Stimulated activated CD8-positive, alpha-beta memory T cell treated with anti-CD3 and anti-CD28 coated beads, Interleukin-7, amount 100 ng/mL, for 24 hours (primary cell): Measurements from ENCODE around the gene MCM5.
"Not testable (repeated sequence)": the region's sequence is repeated elsewhere in the genome, so short reads cannot be mapped to it uniquely, and the experiment has no call there.

Source experiments
- DNase-seq: peaks from one replicate; pipeline ENCODE4 v3.0.0-alpha.2; 2020; ENCODE audit warnings: low read depth

Gene MCM5

DNA sequence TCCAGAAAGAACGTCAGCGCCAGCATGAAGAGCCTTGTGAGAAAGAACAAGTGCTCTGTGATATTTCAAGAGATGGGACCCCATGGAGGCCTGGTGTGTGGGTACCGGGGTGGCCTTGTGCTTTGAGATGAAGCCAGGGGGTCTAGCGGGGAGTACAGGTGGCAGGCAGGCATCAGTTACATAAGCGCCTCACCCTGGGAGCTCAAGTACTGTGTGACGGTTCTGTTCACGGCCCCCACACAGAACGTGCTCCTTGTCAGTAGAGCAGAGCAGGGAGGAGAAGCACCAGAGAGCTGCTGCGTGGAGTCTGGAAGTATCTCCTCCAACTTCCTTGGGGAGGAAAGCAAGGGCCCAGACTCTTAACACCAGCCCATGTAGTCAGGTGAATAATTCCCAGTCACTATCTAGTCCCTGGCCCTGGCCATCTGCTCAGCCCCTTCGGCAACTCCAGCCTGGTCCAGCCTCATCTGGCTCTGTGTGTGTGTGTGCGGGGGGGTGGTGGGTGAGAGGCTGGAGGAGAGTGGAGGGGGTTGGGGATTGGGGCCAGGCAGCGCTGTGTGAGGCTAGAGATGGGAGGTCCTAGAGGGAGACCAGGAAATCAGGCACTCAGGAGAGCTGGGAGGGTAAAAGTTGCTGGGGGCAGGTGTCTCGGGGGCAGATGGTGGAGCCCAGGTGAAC is 32.4 kb downstream of the MCM5 start:
- no peak for DNase-seq

DNA sequence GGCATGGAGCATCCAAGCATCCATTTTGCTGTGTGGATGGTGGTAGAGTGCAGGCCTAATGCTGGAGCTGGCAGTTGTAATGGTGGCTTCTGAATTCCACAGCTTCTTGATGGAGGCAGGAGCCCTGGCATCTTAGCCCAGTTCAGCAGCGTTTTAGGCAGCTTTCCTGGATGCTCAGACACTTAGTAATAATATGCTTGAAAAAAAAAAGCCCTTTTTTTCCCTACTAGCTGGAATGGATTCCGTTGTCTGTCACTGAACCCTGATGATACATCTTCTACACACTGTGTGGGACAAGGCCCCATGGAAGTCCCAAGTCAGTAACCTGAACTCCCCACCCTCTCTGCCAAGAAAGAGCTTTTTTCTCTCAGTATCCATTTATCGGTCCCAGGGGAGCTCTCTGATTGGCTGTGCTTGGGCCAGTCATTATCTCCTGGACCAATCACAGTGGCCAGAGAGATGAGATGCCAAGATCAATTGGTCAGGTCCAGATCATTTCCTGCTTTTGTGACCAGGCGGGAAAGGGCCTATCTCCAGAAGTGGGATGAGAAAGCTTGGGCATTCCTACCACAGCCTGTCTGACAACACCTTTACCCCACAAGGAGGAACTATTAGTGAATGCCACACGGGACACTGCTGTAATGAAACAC is 34.2 kb downstream of the MCM5 start:
- no peak for DNase-seq

DNA sequence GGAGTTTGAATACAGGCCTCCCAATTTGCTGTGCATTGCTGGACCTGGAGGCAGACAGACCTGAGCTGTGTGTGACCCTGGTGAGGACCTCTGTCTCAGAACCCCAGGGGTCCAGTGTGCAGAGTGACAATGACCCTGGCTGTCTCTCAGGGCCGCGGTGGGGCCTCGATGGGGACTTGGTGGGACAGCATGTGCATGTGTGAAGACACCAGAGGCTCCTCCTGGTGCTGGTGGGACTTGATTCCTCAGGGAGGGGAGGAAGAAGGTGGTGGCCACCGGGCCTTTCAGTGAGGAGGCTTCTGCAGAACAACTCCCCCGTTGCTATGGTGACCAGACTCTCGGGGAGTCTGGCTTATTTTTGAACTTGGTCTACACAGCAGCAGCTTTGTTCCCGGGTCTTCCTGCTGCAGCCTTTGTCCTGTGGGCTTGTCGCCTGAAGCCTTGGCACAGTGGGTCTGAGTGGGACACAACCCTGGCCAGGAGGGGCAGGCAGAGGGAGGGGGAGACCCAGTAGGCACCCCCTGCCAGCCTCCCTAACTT is 35.3 kb downstream of the MCM5 start:
- no peak for DNase-seq

DNA sequence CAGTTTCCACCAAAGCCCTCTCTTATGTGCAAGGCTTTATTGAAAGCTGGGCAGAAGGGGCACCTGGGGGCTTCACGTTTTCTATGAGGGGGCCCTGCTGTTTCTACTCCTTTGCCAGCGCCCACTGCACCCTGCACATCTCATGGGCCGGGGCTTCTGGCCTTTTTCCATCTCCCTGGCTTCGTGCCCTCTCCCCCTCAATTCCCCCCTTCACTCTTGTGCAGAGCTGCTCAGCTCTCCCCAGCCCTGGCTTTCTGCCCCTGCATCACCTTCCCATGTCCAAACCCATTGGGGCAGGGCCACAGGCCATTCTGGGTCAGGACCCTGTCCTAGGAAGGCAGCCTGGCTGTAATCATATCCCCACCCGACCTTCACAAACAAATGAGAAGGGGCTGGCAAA is 36.5 kb downstream of the MCM5 start:
- DNase-seq, result no peak

DNA sequence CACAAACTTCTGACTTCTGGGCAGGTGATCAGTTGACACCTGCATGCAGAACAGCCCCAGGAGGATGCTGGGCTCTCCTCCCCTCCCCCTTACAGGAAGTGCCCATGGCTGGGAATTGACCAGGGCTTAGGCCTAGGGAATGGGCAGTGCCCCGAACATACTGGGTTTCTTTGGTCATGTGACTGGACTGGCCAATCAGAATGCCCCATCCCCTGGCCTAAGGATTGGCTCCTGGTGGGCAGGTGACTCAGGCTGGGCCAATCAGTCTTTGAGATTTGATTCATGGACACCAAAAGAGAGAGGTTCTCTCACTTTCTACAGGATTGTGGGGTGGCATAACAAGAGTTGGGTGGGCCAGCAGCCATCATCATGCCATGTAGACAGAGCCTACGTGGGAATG is 37.1 kb downstream of the MCM5 start:
- DNase-seq, result no peak

DNA sequence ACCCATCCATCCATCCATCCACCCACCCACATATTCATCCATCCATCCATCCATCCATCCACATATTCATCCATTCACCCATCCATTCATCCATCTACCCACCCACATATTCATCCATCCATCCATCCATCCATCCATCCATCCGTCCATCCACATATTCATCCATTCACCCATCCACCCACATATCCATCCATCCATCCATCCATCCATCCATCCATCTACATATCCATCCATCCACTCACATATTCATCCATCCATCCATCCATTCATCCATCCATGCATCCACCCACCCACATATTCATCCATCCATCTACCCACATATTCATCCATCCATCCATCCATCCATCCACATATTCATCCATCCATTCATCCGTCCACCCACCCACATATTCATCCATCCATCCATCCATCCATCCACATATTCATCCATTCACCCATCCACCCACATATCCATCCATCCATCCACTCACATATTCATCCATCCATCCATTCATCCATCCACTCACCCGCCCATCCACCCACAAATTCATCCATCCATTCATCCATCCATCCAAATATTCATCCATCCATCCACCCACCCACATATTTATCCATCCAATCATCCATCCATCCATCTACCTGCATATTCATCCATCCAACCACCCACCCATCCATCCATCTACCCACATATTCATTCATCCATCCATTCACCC is 38.9 kb downstream of the MCM5 start:
- DNase-seq, result not testable (repeated sequence)

DNA sequence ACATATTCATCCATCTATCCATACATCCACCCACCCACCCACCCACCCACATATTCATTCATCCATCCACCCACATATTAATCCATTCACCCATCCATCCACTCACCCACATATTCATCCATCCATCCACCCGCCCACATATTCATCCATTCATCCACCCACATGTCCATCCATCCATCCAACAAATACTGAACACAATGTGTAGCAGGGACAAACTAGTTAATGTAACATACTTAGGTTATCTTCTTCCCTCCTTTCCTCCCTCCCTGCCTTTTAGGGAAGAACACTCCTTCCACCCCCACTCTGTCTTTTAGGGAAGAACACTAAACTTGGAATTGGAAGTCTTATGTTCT is 39.4 kb downstream of the MCM5 start:
- DNase-seq, result no peak

DNA sequence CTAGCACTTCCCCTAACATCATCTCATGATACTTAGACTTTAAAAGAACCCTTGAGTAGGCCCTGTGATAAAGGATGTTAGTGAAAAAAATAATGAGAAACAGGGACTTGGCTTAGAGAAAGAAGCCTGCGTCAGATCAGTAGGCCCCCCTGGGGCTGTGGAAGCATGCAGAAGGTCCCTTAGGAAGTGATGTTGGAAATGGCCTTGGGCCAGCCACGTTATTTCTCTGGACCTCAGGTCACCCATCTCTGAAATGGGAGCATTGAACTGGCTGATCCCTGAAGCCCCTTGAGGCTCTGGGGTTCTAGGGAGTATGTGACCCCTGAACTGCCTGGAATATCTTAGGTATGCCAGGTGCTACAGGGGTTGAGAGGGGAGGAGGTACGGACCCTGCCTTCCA is 40.2 kb downstream of the MCM5 start:
- DNase-seq, result no peak

DNA sequence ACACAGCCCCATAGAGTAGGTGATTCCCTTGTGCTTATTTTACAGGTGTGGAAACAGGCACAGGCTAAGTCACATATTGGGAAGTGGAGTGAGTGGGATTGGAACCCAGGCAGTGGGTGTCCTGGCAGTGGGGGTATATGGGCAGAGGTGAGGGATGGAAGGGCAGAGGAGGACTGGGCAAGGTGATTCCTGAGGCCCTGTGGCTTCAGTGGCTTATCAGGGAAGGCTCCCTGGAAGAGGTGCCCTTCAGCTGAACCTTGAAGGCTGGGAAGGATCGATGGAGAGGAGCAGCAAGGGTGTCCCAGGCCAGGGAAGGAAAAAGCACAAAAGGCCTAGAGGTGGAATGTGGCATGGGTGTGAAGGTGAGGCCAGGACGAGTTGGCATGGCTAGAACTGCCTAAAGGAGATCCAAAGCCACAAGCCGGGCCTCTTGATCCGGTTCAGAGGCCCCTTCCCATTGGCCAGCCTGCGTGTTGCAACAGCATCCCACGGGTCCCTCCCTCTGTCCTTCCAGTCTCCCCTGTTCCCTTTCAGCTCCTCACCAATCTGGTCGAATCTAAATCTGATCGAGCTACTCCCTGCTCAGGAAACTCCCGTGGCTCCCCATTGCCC is 41.7 kb downstream of the MCM5 start:
- no peak for DNase-seq

DNA sequence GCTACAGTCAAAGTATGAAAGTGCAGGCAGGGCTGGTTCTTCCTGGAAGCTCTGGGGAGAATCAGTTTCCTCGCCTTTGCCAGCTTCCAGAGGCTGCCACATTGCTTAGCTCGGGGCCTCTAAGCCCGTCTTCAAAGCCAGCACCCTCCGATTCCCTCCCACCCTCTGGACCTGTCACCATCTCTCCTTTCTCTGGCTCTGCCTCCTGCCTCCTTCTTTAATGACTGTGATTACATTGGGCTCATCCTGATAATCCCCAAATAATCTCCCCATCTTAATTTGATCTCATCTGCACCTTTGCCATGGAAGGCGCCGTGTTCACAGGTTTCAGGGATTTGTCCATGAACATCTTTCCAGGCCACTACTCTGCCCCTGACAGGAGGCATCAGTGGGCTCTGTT is 42.5 kb downstream of the MCM5 start:
- no peak for DNase-seq

DNA sequence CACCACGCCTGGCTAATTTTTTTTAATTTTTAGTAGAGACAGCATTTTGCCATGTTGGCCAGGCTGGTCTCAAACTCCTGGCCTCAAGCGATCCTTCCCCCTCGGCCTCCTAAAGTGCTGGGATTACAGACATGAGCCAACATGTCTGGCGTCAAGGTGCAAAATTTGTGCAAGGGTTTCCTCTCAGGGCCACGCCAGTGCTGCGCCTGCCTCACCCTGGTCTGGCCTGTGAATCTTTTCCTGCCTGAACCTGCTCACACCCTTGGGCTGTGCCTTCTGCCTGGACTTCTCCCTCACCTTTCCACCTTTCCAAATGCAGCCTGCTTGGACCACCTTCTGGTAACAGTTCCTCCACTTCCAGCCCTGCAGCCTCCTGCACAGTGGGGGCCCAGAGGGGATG is 43.4 kb downstream of the MCM5 start:
- DNase-seq, result no peak

DNA sequence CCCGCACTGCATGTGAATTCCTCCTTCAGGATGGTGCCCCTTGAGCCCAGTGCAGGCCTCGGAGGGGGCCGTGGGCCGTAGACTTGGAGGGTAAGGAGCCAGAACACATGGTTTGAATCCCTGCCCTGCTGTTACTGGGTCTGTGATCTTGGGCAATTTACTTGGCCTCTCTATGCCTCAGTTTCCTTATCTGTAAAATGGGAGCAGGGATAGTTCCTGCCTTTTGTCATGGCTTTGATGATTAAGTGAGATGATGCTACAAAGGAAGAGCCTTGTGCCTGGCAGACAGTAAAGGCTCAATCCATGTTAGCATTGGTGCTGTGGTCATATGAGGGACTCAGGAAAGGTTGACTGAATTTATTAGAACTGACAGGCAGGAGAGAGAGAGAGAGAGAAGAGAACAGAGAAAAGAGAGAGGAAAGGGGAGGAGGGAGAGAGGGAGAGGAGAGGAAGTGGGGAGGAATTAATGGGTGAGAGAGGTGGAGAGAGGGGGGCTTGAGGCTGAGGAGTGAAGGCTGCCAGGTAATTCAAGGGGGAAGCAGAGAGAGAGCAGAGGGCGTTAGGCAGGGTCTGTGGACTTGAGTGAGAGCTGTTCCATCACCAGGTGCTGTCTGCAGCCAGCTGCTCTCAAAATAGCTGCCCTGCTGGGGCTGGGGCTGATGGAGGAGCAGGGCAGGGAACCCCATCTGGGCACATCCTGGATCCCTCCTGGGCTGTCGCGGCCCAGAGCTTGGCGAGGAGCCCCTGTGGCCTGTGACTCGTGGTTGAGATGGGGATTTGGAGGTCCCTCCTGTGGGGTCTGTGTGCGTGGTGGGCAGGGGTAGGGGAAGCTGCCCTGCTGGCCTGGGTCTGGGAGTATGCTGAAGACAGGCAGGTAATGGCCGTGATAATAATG is 44.1 kb downstream of the MCM5 start:
- no peak for DNase-seq

DNA sequence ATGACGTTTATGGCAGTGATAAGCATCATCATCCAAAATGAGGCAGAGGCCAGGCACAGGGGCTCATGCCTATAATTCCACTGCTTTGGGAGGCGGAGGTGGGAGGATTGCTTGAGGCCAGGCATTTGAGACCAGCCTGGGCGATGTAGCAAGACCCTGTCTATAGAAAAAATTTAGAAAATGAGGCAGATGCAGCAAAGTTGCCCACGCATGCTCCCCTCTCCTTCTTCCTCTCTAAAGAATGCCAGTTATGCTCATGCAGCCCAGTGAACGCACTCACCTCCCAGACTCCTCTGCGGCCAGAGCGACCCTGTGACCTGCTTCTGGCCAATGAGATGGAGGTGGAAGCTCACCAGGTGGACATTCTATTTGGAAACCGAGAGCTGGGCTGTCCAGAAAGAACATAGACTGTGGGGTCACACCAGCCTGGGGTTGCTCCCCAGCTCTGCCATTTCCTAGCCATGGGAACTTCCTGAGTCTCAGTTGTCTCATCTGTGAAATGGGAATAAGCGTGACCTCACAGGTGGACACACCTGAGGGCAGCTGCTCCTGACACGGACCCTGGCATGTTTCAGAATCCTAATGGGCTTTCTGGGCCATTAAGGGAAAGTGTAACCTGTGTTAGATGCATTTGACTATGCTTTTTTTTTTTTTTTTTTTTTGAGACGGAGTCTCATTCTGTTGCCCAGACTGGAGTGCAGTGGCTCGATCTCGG is 44.9 kb downstream of the MCM5 start:
- DNase-seq, result no peak

DNA sequence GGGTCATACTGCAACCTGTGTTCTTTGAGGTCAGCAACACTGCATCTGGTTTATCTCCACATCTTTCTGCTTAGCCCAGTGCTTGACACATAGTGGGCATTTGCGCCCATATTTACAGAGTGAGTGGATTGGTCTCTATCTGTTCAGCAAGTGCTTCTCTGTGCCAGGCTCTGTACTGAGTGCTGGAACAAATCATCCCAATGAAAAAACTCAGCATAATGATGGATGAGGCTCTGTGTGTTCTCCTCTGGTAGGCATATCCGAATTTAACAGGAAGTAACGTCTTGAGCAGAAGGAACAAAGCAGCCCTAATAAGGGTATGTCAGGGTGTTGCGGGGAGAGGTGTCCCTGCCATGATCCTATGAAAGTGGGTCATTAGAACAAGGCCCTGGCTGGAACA is 46.0 kb downstream of the MCM5 start:
- DNase-seq, result no peak

DNA sequence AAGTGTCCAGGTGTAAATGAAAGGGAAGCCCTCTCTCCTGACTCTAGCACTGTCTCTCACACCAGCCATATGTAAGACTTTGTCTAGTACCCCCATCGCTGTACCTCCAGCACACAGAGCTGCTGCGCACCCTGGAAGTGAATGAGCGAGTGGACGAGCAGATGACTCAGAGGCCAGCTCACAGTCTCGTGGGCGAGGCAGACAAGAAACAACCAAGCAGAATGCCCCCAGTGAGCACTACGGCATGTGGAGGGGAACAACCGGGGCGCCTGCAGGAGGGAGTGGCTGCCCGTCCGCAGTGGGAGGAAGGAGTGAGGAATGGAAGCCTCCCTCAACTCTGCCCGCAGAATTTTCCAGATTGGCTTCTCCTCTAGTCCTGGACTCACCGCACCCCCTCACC is 46.4 kb downstream of the MCM5 start:
- no peak for DNase-seq

DNA sequence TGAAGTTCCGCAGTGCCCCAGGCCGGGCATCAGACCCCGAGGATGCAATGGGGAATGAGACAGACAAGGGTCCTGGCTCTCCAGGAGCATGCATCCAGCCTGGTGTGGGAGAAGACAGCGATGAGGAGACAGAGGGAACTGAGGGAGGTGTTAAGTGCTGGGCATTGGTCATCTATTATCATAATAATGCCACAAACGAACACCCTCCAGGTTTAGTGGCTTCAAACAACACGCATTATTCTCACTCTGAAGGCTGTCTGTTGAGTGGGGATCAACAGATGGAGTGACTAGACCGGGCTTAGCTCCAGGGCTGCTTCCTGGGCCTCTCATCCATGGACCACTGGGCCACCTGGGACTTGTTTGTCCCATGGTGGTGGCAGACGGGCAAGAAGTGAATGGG is 48.6 kb downstream of the MCM5 start:
- DNase-seq, result no peak

DNA sequence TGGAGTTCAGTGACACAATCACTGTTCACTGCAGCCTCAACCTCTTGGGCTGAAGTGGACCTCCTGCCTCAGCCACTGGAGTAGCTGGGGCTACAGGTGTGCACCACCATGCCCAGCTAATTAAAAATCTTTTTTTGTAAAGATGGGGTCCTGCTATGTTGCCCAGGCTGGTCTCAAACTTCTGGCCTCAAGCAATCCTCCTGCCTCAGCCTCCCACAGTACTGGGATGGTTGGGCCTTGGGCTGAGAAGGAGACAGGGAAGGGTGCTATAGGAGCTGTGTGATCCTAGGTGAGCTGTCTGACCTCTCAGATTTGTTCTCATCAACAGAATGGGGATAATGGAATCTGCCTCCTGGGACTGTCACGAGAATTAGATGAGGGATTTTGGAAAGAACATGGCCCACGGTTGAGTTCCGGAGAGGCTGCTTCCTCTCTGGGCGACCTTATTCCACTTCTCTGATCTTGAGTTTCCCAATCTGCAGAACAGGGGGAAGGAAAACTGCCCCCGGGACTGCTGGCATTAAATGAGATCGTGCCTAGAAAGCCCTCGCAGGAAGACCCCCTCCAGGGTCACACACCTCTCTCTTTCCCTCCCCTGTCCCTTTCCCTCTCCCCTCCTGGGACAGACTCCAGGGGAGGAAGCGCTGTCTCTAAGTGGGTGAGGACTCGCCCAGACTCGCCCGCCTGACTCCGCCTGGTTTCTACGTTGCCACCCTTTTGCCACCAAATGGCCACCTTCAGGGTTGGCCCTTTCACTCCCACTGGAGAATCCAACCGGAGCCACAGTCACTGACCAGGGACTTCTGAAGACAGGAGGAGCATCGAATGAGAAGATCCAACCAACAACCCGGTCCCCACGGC is 50.1 kb downstream of the MCM5 start:
- no peak for DNase-seq

DNA sequence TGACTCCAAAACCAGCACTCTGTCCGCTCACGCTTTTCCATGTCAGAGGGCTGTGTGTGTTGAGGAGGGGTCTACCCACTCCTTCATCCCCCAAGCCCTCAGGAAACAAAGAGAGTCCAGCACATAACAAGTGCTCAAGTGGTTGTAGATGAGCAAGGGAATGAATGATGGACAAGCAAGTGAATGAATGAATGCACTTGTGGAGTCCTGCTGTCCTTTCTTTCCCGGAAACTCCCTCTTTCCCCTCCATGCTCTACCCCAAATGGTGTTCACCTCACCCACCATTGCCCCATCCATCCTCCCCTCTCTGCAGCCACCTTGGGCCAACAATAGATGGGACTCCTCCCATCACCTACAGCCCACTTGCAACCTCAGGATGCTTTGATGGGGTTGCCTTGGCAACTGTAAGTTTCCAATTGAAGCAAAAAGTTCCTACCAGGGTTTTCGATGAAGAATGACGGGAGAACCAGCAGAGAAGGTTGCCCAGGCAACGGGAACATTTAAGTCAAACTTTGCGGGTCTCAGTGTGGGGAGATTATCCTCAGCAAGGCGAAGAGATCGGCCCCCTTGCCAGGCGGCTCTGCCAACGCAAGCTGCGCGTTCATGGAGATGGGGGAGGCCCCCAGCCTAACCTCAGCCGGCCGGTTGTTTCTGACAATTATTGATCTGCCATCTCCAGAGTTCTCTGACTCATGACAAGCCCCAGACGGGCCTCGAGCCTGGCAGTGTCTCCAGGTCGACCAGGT is 51.1 kb downstream of the MCM5 start:
- DNase-seq, result no peak

DNA sequence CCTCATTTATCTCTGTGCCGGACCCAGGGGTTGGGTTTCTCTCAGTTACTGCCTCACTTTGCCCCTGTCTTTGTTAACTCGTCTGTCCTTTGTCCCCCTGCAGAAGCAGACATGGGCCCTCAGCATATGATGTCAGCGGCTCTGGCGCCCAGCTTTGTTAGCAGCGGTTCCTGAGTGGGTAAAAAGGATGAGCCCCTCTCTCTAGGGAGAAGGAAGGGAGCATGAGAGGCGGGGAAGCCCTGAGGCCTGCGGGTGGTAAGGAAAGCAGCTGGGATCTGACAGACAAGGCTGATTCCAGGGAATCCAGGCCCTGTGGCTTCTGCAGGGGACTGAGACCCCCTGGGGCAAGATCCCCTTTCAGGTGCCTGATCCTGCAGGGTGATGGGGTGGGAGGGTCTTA is 51.7 kb downstream of the MCM5 start:
- no peak for DNase-seq

DNA sequence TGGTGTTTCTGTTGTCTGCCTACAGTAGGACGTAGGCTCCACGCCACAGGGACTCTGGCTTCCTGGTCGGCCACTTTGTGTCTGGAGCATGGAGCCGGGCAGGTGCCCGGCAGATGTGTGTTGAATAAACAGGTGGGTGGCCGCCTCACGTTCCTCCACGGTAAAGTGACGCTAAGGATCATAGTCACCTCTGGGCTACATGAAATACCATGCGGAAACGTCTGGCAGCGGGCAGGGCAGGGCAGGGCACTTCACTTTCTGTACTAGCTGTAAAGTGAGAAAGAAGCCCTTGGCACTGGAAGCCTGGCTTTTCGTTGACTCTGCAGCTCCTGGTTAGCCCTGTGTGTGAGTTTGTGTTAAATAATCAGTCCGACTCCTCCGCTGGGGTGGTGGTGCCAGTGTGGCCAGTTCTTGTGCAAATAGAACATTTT is 52.4 kb downstream of the MCM5 start:
- DNase-seq, result no peak
